H54 (cell line): ENCODE data around the gene KDM6A.
"Not testable (repeated sequence)": the region's sequence is repeated elsewhere in the genome, so short reads cannot be mapped to it uniquely, and the experiment has no call there.

ENCODE experiments used
- DNase-seq: peaks from one replicate; pipeline ENCODE4 v3.0.0; 2011; ENCODE audit warnings: low spot score, mixed read lengths; ENCODE audit not compliant: insufficient read length
- FAIRE-seq: peaks from 3 replicates; lab custom pipeline; 2011; peaks lifted over from hg19 to GRCh38; lab: Jason Lieb, UNC
- POLR2A ChIP-seq: IDR thresholded peaks from 2 replicates; pipeline ENCODE4 v1.6.1; 2011; ENCODE audit warnings: low read depth, mild to moderate bottlenecking, low read length

The KDM6A gene

DNA sequence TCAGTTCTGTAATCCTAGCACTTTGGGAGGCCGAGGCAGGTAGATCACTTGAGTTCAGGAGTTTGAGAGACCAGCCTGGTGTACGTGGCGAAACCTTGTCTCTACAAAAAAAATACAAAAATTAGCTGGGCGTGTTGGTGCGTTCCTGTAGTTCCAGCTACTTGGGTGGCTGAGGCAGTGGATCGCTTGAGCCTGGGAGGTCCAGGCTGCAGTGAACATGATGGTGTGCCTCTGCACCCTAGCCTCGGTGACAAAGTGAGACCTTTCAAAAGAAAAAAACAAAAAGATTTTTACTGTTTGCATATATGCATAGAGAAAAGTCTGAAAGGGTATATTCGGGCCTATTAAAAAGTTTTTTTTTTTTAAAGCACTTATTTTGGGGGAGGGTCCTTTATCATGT is 76.1 kb downstream of the KDM6A start:
- FAIRE-seq (no peak), DNase-seq (no peak)
- TF ChIP-seq POLR2A = no peak

- DNase-seq, FAIRE-seq: not testable (repeated sequence)
Measured at GRCh38 chrX:44950471-44951366, 77.7 kb downstream of the KDM6A start.

DNA sequence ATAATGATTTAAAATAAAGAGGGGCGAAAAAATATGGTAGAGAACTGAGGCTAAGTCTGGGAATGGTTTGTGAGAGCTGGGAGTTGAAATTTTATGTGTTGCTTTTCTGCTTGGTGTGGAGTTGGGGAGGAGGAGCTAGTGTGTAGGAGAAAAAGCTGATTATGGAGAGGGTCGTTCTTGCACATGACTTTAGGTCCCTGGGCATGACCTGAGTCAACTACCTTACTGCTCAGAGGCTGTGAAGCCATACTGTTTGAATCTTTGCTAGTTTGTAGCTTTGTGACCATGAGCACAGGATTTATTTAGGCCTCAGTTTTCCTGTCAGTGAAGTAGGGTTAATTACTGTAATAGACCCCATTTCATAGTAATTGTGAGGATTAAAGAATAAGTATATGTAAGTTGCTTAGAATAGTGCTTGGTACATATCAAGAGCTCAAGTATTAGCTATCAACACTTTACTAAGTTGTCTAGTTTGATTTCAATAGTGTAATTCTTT is 78.6 kb downstream of the KDM6A start:
- no peak for FAIRE-seq
- no peak for DNase-seq
- TF ChIP-seq POLR2A = no peak

- FAIRE-seq (no peak), DNase-seq (no peak)
- TF ChIP-seq POLR2A = no peak
Measured at GRCh38 chrX:44952329-44953027, 79.5 kb downstream of the KDM6A start.

- TF ChIP-seq POLR2A = no peak
- DNase-seq (no peak), FAIRE-seq (no peak)
Measured at GRCh38 chrX:44953734-44954502, 80.9 kb downstream of the KDM6A start.

GRCh38 chrX:44954562-44954961 is 81.6 kb downstream of the KDM6A start:
- no peak for TF ChIP-seq POLR2A
- FAIRE-seq (no peak), DNase-seq (no peak)

- DNase-seq (no peak), FAIRE-seq (no peak)
- no peak for TF ChIP-seq POLR2A
Measured at GRCh38 chrX:44957848-44958247, 84.9 kb downstream of the KDM6A start.

DNA sequence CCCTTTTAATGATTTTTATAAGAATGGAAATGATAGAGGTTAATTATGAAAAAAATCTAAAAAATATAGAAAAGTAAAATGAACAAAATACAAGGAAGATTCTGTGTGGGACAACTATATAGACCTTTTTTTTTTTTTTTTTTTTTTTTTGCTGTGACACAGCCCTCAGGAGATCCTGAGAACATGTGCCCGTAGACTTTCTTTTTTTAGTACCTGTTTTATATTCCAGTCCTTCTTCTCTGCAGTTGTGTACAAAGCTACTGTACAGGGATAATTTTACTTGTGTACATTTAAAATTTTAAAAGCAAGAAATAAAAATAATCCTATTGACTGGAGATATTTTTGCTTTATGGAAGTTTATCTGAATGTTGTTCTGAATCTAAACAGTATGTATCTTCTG is 85.5 kb downstream of the KDM6A start:
- DNase-seq = no peak
- TF ChIP-seq POLR2A = no peak
- no peak for FAIRE-seq

- no peak for TF ChIP-seq POLR2A
- FAIRE-seq = no peak
Measured at GRCh38 chrX:44961817-44962607, 89.0 kb downstream of the KDM6A start.

DNA sequence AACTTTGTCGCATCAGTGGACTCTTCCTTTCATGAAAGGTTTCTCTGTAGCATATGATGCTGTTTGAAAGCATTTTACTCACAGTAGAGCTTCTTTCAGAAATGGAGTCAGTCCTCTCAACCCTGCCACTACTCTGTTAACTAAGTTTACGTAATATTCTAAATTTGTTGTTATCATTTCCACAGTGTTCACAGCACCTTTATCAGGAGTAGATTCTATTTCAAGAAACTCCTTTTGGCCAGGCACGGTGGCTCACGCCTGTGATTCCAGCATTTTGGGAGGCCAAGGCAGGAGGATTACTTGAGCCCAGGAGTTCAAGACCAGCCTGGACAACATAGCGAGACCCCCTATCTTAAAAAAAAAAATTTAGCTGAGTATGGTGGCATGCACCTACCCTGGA is 90.0 kb downstream of the KDM6A start:
- DNase-seq (no peak), FAIRE-seq (no peak)
- no peak for TF ChIP-seq POLR2A

More at GRCh38 chrX:44961817-44962607, 89.0 kb downstream of the KDM6A start:
- DNase-seq = no peak

DNA sequence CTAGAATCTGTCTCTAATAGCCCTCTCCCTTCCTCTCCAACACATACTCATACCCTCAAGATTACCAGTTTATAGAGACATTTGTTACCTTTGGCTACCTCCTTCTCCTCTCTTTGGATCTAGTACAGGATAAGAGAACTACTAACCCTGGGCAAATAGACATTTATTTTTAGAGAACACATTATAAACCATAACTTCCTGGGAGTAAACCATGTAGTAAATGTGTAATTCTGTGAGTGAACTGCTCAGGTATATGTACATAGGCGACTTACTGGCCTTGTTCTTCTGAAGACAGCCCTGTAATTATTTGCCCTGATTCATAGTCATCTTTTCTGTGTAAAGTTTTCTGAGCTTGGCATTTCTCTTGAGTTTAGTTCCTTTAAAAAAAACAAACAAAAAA is 94.2 kb downstream of the KDM6A start:
- no peak for TF ChIP-seq POLR2A
- DNase-seq (no peak), FAIRE-seq (no peak)

- no peak for FAIRE-seq
Measured at GRCh38 chrX:44970709-44971108, 97.7 kb downstream of the KDM6A start.

DNA sequence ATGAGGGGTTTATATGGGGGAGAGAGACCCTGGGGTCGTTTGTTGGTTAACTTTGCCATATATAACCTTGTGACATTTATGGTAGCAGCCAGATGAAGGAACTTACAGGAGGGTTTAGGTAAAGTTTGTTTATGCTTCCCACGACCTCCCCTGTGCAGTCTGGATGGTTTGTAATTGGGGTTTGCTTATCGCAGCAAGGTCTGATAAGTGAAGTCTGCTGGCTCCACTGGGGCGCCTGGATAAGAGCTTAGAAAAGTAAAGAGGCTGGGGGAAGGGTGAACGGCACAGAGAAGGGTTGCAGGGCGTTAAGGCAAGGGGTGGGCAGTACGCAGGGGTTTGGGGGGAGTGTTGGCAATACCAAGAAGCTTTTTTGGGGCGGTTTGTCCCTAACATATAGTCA is 98.7 kb downstream of the KDM6A start:
- DNase-seq (no peak), FAIRE-seq (no peak)
- no peak for TF ChIP-seq POLR2A

More at GRCh38 chrX:44970709-44971108, 97.7 kb downstream of the KDM6A start:
- no peak for TF ChIP-seq POLR2A
- DNase-seq = no peak
